ENCODE results near the gene PNPLA6. TPM values are rescaled to one million over a fixed set of nuclear protein-coding genes. Genes with fewer than 3 reads are reported as not detected.

The PNPLA6 gene
- total and polyA plus RNA-seq, 11 donors: 35.6 to 105 (median 49.9) TPM

DNA sequence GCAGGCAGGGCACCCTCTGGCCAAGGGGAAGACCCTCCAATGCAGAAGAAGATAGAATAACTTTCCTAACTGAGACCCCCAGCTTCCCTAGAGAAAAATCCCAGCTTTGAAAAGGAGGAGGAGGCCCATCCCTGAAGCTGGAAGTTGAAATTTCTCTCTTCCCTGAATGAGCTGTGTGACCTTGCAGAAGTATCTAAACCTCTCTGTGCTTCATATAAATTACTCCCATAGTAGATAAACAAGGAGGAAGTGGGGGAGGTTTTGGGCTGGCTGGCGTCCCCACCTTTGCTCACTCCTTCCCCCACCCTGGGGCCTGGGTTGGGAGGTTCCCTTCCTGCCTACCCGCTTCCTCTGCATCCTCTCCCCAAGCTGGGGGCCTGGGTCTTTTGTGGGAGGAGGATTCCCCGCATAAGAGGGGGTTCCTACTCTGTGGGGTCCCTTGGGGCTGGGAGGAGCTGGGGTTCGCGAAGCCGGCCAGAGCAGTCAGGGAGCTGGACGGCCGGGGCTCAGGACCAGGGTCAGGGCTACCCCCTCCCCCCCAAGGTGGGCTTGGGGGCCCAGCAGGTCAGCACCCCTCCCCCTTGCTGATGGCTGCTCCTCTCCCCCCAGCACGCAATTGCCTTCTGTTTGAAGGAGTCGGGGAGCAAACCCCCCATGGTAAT lies 71.8 kb downstream of the PNPLA6 start:
- Histone ChIP-seq H3K4me1 (no peaks in the 10 kb centered on the region), H3K9me3 (no peaks in the 10 kb centered on the region), H3K27me3 (peaks cover 0 to 20% (median 0%) of the 10 kb centered on the region in 9 donors), H3K4me3 (no peak overlapping the region), H3K36me3 (no peaks in the 10 kb centered on the region), H3K27ac (no peak overlapping the region)
- intact Hi-C loops (cut with DNase I): no loop called here
- DNase-seq (no peak), ATAC-seq (no peak)
- TF ChIP-seq, protein P1, sequence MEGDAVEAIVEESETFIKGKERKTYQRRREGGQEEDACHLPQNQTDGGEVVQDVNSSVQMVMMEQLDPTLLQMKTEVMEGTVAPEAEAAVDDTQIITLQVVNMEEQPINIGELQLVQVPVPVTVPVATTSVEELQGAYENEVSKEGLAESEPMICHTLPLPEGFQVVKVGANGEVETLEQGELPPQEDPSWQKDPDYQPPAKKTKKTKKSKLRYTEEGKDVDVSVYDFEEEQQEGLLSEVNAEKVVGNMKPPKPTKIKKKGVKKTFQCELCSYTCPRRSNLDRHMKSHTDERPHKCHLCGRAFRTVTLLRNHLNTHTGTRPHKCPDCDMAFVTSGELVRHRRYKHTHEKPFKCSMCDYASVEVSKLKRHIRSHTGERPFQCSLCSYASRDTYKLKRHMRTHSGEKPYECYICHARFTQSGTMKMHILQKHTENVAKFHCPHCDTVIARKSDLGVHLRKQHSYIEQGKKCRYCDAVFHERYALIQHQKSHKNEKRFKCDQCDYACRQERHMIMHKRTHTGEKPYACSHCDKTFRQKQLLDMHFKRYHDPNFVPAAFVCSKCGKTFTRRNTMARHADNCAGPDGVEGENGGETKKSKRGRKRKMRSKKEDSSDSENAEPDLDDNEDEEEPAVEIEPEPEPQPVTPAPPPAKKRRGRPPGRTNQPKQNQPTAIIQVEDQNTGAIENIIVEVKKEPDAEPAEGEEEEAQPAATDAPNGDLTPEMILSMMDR (IDR thresholded peaks at IDR 0.05): no peak
- no peak for TF ChIP-seq POLR2A (IDR thresholded peaks at IDR 0.05)
- WGBS, 4 donors: 61 to 80% (median 69%) methylated on average over 10 of the region's 10 CpGs

- intact Hi-C loops (cut with DNase I): no loop called here
- no peak overlapping the region for H3K4me3 ChIP-seq
- DNase-seq: no peak
- WGBS, 4 donors: 84 to 88% (median 87%) methylated on average over 21 to 25 of the region's 25 CpGs
- no peaks in the 10 kb centered on the region for H3K36me3 ChIP-seq
- no peaks in the 10 kb centered on the region for H3K9me3 ChIP-seq
- no peak for ATAC-seq
- no peaks in the 10 kb centered on the region for H3K4me1 ChIP-seq
- H3K27me3 ChIP-seq: peaks cover 0 to 20% (median 0%) of the 10 kb centered on the region in 9 donors
- TF ChIP-seq, protein P1 (IDR thresholded peaks at IDR 0.05): no peak
- TF ChIP-seq POLR2A (IDR thresholded peaks at IDR 0.05): no peak
- no peak overlapping the region for H3K27ac ChIP-seq
Measured at GRCh38 chr19:7607874-7608560, 72.5 kb downstream of the PNPLA6 start.

DNA sequence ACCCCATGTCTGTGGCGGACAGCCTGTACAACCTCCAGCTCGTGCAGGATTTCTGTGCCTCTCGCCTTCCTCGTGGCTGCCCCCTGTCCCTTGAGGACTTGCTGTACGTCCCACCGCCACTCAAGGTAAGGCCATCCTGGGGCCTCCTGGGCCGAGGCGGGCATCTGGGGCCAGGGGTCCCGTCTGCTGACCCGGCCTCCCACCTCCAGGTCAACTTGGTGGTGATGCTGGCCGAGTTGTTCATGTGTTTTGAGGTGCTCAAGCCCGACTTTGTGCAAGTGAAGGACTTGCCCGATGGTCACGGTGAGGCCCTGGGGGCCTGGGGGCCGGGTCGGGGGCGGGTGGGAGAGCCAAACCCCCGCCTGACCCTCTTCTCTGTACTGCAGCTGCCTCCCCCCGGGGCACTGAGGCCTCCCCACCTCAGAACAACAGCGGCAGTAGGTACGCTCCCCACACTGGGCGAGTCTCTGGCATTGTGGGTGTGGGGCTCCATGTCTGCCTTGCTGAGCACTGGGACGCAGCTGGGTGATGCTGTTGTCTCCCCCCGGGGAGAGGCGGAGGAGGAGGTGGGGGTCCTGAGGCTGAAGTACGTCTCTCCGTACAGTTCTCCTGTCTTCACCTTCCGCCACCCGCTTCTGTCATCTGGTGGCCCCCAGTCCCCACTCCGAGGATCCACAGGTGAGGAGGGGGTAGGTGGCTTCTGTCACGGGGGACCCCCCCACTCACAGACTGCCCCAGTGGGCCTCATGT lies 75.1 kb downstream of the PNPLA6 start:
- intact Hi-C loops (cut with DNase I): no loop called here
- WGBS, 4 donors: 78 to 86% (median 81%) methylated on average over 12 to 31 of the region's 31 CpGs
- Histone ChIP-seq H3K36me3 (no peaks in the 10 kb centered on the region), H3K27me3 (no peaks in the 10 kb centered on the region), H3K27ac (no peak overlapping the region), H3K4me3 (no peak overlapping the region), H3K9me3 (no peaks in the 10 kb centered on the region), H3K4me1 (no peaks in the 10 kb centered on the region)
- DNase-seq (no peak), ATAC-seq (no peak)
- TF ChIP-seq POLR2A (IDR thresholded peaks at IDR 0.05): no peak
- TF ChIP-seq, protein P1 (IDR thresholded peaks at IDR 0.05): no peak

Other genes with a start within 250 kb of the PNPLA6 start
- 100 to 1,000 TPM in 5 of 9 donors, 10 to 100 TPM in 4; 73.7 to 221 (median 103) TPM for gene INSR, start 241.3 kb upstream of the PNPLA6 start, total RNA-seq
- 10 to 100 TPM; 28.7 to 40.5 TPM for gene INSR, start 241.3 kb upstream of the PNPLA6 start, polyA plus RNA-seq
- 10 to 100 TPM in 3 of 9 donors, 1 to 10 TPM in 6; 6.5 to 15.1 (median 9.1) TPM for gene ARHGEF18, start 186.8 kb upstream of the PNPLA6 start, total RNA-seq
- 10 to 100 TPM in 1 of 2 donors, 1 to 10 TPM in 1; 4.1 to 13.3 TPM for gene ARHGEF18, start 186.8 kb upstream of the PNPLA6 start, polyA plus RNA-seq
- gene PEX11G, start 46.7 kb upstream of the PNPLA6 start, total RNA-seq: 1 to 10 TPM in 8 of 9 donors, under 1 TPM in 1; 0.93 to 2.9 (median 1.5) TPM
- 1 to 10 TPM in 1 of 2 donors, under 1 TPM in 1; 0.55 to 3.4 TPM for gene PEX11G, start 46.7 kb upstream of the PNPLA6 start, polyA plus RNA-seq
- 100 to 1,000 TPM in 1 of 9 donors, 10 to 100 TPM in 8; 62.8 to 128 (median 74.4) TPM for gene ZNF358, start 19.6 kb upstream of the PNPLA6 start, total RNA-seq
- 100 to 1,000 TPM in 1 of 2 donors, 10 to 100 TPM in 1; 49.3 to 159 TPM for gene ZNF358, start 19.6 kb upstream of the PNPLA6 start, polyA plus RNA-seq
- 10 to 100 TPM; 12.1 to 49.7 (median 14.9) TPM for gene MCOLN1, start 13.1 kb upstream of the PNPLA6 start, total RNA-seq
- gene MCOLN1, start 13.1 kb upstream of the PNPLA6 start, polyA plus RNA-seq: 10 to 100 TPM; 24.6 to 25.2 TPM
- gene CAMSAP3, start 60.1 kb downstream of the PNPLA6 start, total RNA-seq: 1 to 10 TPM in 3 of 9 donors, under 1 TPM in 6; 0.25 to 3.7 (median 0.83) TPM
- under 1 TPM; 0.04 to 0.34 TPM for gene CAMSAP3, start 60.1 kb downstream of the PNPLA6 start, polyA plus RNA-seq
- gene XAB2, start 93.8 kb downstream of the PNPLA6 start, total RNA-seq: 10 to 100 TPM; 16.3 to 36.2 (median 23.6) TPM
- 10 to 100 TPM; 19.9 to 25.0 TPM for gene XAB2, start 93.8 kb downstream of the PNPLA6 start, polyA plus RNA-seq
- 100 to 1,000 TPM in 7 of 9 donors, 10 to 100 TPM in 2; 22.3 to 185 (median 136) TPM for gene PET100, start 94.1 kb downstream of the PNPLA6 start, total RNA-seq
- 100 to 1,000 TPM in 1 of 2 donors, 10 to 100 TPM in 1; 55.4 to 405 TPM for gene PET100, start 94.1 kb downstream of the PNPLA6 start, polyA plus RNA-seq
- gene PCP2, start 98.0 kb downstream of the PNPLA6 start, total RNA-seq: 1 to 10 TPM in 7 of 9 donors, under 1 TPM in 2; 0.54 to 3.0 (median 1.3) TPM
- under 1 TPM; 0.62 to 0.65 TPM for gene PCP2, start 98.0 kb downstream of the PNPLA6 start, polyA plus RNA-seq
- 10 to 100 TPM in 2 of 9 donors, 1 to 10 TPM in 7; 1.2 to 46.7 (median 4.7) TPM for gene STXBP2, start 101.4 kb downstream of the PNPLA6 start, total RNA-seq
- gene STXBP2, start 101.4 kb downstream of the PNPLA6 start, polyA plus RNA-seq: 1 to 10 TPM; 4.2 to 6.7 TPM
- 1 to 10 TPM in 1 of 9 donors, not detected in 8; 2.6 TPM for gene RETN, start 133.3 kb downstream of the PNPLA6 start, total RNA-seq
- gene RETN, start 133.3 kb downstream of the PNPLA6 start, polyA plus RNA-seq: 1 to 10 TPM; 4.8 to 9.2 TPM
- gene MCEMP1, start 141.4 kb downstream of the PNPLA6 start, total RNA-seq: 1 to 10 TPM in 1 of 9 donors, under 1 TPM in 5, not detected in 3; 0.16 to 1.4 (median 0.54) TPM
- gene MCEMP1, start 141.4 kb downstream of the PNPLA6 start, polyA plus RNA-seq: 1 to 10 TPM in 1 of 2 donors, under 1 TPM in 1; 0.34 to 1.1 TPM
- gene TRAPPC5, start 145.1 kb downstream of the PNPLA6 start, total RNA-seq: 100 to 1,000 TPM in 4 of 9 donors, 10 to 100 TPM in 5; 65.9 to 124 (median 96.9) TPM
- gene TRAPPC5, start 145.1 kb downstream of the PNPLA6 start, polyA plus RNA-seq: 100 to 1,000 TPM in 1 of 2 donors, 10 to 100 TPM in 1; 60.1 to 170 TPM
- 1 to 10 TPM in 1 of 9 donors, under 1 TPM in 2, not detected in 6; 0.23 to 1.5 (median 0.54) TPM for gene FCER2, start 166.4 kb downstream of the PNPLA6 start, total RNA-seq
- under 1 TPM; 0.06 to 0.15 TPM for gene FCER2, start 166.4 kb downstream of the PNPLA6 start, polyA plus RNA-seq
- gene CLEC4G, start 196.4 kb downstream of the PNPLA6 start, total RNA-seq: 1 to 10 TPM in 4 of 9 donors, under 1 TPM in 4, not detected in 1; 0.29 to 6.4 (median 1.1) TPM
- under 1 TPM; 0.22 to 0.38 TPM for gene CLEC4G, start 196.4 kb downstream of the PNPLA6 start, polyA plus RNA-seq
- gene CD209, start 211.8 kb downstream of the PNPLA6 start, total RNA-seq: 10 to 100 TPM in 2 of 9 donors, 1 to 10 TPM in 7; 1.3 to 56.2 (median 5.4) TPM
- under 1 TPM; 0.53 to 0.75 TPM for gene CD209, start 211.8 kb downstream of the PNPLA6 start, polyA plus RNA-seq
- gene CLEC4M, start 227.5 kb downstream of the PNPLA6 start, total RNA-seq: not detected
- not detected for gene CLEC4M, start 227.5 kb downstream of the PNPLA6 start, polyA plus RNA-seq

All from heart left ventricle (tissue), 16 donors.